Cerebellar nuclear complex (tissue), 1 donor: Measurements from ENCODE around the gene ATP6V1A.
"Not testable (repeated sequence)": the region's sequence is repeated elsewhere in the genome, so short reads cannot be mapped to it uniquely, and the experiment has no call there.

Experiments used
- DNase-seq, 2 experiments: peaks; one replicate each; lab custom pipeline; 2025; lab: John Stamatoyannopoulos, UW

The ATP6V1A gene

GRCh38 chr3:113828600-113828999, 81.8 kb downstream of the ATP6V1A start:
- no peak for DNase-seq

GRCh38 chr3:113829576-113830354, 82.9 kb downstream of the ATP6V1A start:
- no peak for DNase-seq

DNA sequence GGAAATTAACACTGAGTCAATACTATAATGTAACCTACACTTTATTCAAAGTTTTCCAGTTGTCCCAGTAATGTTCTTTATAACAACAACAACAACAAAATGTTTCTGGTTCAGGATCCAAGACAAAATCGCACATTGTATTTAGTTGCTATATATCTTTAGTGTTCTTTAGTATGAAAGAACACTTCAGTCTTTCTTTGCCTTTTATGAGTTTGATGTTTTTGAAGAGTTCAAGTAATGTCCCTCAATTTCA, 84.2 kb downstream of the ATP6V1A start:
- DNase-seq = no peak

GRCh38 chr3:113832477-113833164, 85.8 kb downstream of the ATP6V1A start:
- DNase-seq = no peak

- DNase-seq = no peak
These were observed 88.1 kb downstream of the ATP6V1A start for GRCh38 chr3:113834983-113835382.

- peak; percentile 1 to 22 for DNase-seq
These were observed 91.9 kb downstream of the ATP6V1A start, which contains the start of gene GRAMD1C for GRCh38 chr3:113838631-113839209. Gene GRAMD1C (plus strand): TSS chr3:113838788. CDS start chr3:113838910, 122 bp downstream.

DNA sequence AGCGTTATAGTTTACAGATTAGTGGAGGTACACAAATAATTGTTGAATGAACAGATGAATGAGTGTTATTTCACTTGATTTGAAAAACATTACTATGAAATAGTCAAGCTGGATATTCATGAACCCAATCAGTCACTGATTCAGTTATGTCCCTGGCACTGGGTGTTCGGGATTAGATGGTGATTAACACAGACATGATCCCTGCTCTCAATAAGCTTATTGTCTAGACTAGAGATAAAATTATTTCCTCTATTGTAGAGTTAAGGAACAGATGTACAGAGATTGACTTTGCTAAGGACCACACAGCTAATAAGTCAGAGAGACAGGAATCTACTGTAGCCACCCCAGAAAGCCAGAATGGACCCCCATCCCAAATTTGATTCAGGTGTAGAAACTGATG, 92.7 kb downstream of the ATP6V1A start:
- no peak for DNase-seq

GRCh38 chr3:113844622-113845222, 97.9 kb downstream of the ATP6V1A start:
- no peak for DNase-seq

DNA sequence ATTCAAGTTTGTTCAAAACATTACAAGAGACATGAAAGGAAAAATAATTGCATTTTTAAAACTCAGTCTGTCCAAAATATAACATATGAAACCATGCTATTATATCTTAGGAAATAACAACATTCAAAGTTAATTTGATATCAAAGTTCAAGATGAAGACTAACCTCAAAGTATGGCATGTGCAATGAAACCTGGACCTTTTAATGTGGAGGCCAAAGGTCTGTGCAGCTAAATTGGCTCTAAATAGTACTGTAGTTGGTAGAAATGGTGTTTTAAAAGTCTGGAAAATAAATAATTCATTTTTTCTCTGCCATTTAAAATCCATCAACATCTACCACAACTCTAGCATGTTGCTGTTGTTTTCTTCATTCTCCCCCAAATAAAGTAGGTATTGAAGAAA, 100.4 kb downstream of the ATP6V1A start:
- DNase-seq = no peak

DNA sequence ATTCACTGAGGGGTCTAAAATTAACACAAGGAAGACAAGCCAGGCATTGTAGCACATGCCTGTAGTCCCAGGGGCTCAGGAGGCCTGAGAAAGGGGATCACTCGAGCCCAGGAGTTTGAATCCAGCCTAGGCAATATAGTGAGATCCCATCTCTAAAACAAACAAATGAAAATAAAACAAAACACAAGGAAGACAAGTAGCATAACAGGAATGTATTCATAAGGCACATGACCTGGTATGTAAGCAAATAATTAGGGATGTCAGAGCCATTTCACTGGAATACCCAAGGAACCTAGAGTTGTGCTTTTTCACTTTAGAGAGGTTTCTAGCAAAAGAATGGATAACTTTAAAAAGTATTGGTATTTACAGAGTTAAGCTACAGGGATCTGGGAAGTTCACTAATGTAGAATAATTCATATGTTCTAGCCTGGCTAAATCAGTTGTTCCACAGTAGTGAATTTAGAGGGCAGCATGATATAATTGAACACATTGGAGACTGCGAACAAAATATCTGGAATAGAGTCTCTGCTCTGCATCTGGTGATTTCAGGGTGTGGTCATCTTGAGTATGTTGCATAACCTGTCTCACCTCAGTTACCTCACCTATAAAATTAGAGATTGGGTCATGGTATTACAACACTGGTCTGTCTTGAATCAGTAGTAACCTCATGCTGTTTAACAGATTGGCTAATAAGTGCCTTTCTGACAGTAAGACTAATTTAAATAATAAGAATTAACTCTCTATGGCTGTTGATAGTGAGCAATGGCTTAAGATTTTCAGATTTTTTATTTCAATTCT, 101.0 kb downstream of the ATP6V1A start:
- no peak for DNase-seq

GRCh38 chr3:113849071-113849470, 102.2 kb downstream of the ATP6V1A start:
- not testable (repeated sequence) for DNase-seq

DNA sequence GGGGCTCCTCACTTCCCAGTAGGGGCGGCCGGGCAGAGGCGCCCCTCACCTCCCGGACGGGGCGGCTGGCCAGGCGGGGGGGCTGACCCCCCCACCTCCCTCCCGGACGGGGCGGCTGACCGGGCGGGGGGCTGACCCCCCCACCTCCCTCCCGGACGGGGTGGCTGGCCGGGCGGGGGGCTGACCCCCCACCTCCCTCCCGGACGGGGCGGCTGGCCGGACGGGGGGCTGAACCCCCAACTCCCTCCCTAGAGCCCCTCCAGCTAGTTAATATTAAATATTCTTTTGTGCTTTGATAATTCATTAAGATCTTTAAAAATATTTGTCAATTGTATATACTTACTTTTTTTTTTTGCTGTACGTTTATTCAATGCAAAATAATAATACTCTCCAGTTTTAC, 103.0 kb downstream of the ATP6V1A start:
- DNase-seq = not testable (repeated sequence)

- not testable (repeated sequence) for DNase-seq
These were observed 103.6 kb downstream of the ATP6V1A start for GRCh38 chr3:113850391-113850790.

DNA sequence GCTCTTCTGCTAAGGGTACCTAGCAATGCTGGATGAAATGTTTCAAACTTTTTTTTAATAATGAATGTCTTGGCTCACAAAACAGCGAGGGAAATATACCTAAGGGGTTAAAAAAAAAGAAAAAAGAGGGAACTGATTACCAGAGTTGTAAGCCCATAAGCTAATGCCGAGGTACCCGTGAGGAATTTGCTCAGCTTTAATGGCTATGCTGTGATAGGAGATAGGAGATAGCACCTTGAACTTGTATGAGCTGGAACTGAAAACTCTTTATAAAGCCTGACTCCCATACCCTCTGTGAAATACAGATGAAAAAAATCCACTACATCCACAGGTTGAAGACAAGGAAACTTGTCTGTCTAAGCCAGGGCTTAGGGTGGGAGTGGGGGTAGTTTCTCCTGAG, 105.7 kb downstream of the ATP6V1A start:
- no peak for DNase-seq
